GM21717 (cell line): ENCODE data around the gene HSF2.

Source experiments
- ATAC-seq: cut with Tn5 transposase; IDR thresholded peaks from one replicate; pipeline ENCODE4 v1.9.1; 2021; ENCODE audit warnings: mild to moderate bottlenecking, moderate library complexity; ENCODE audit not compliant: unreplicated experiment

The HSF2 gene

GRCh38 chr6:122399348-122400120 lies at the start of gene HSF2:
Gene HSF2, plus strand, starts transcription at chr6:122399652. Its CDS starts 86 bp downstream, at chr6:122399738.
- peak; percentile 99 for ATAC-seq

- ATAC-seq, result no peak
Observed at GRCh38 chr6:122352981-122353664, 46.3 kb upstream of the HSF2 start.

- ATAC-seq, result no peak
Observed at GRCh38 chr6:122360809-122361208, 38.6 kb upstream of the HSF2 start.

- ATAC-seq, result no peak
Observed at GRCh38 chr6:122361314-122361979, 38.0 kb upstream of the HSF2 start.

- ATAC-seq, result no peak
Observed at GRCh38 chr6:122363769-122364483, 35.5 kb upstream of the HSF2 start.

- no peak for ATAC-seq
Observed at GRCh38 chr6:122365775-122366403, 33.6 kb upstream of the HSF2 start.

- ATAC-seq, result no peak
Observed at GRCh38 chr6:122367171-122367570, 32.3 kb upstream of the HSF2 start.

GRCh38 chr6:122369536-122369935 lies 29.9 kb upstream of the HSF2 start:
- no peak for ATAC-seq

GRCh38 chr6:122372647-122373046 lies 26.8 kb upstream of the HSF2 start:
- no peak for ATAC-seq

- no peak for ATAC-seq
Observed at GRCh38 chr6:122374307-122374706, 25.1 kb upstream of the HSF2 start.

- ATAC-seq, result no peak
Observed at GRCh38 chr6:122376246-122376645, 23.2 kb upstream of the HSF2 start.

- peak; percentile 100 for ATAC-seq
Observed at GRCh38 chr6:122381494-122382265, 17.8 kb upstream of the HSF2 start.

GRCh38 chr6:122385857-122386612 lies 13.4 kb upstream of the HSF2 start:
- ATAC-seq, result no peak

GRCh38 chr6:122388945-122389344 lies 10.5 kb upstream of the HSF2 start:
- ATAC-seq, result no peak

GRCh38 chr6:122389704-122390372 lies 9.6 kb upstream of the HSF2 start:
- no peak for ATAC-seq

- no peak for ATAC-seq
Observed at GRCh38 chr6:122392564-122393350, 6.7 kb upstream of the HSF2 start.

- no peak for ATAC-seq
Observed at GRCh38 chr6:122393351-122393896, 6.0 kb upstream of the HSF2 start.

GRCh38 chr6:122394016-122394415 lies 5.4 kb upstream of the HSF2 start:
- no peak for ATAC-seq
